Neuronal stem cell (in vitro differentiated cells): ENCODE measurements around the gene IL32.
A peak's percentile ranks its signal among the peaks of the same experiment; 100 is the strongest.

Source experiments
- DNase-seq: peaks from one replicate; pipeline ENCODE4 v3.0.0-alpha.2; 2013; ENCODE audit warnings: low spot score
- H2AFZ ChIP-seq: one replicate; pipeline ENCODE4 v1.6.1; 2013; ENCODE audit warnings: mild to moderate bottlenecking, low read length, inconsistent platforms
- H2AK5ac ChIP-seq: 2 replicates; pipeline ENCODE4 v1.6.1; 2013; ENCODE audit warnings: low read depth, mild to moderate bottlenecking, inconsistent platforms, low read length, moderate library complexity, mixed read lengths
- H2BK120ac ChIP-seq: 2 replicates; pipeline ENCODE4 v1.6.1; 2013; ENCODE audit warnings: low read depth, mild to moderate bottlenecking, inconsistent platforms, low read length, moderate library complexity, mixed read lengths
- H2BK12ac ChIP-seq: one replicate; pipeline ENCODE4 v1.6.1; 2013; ENCODE audit warnings: low read length, inconsistent platforms
- H2BK15ac ChIP-seq: 2 replicates; pipeline ENCODE4 v1.6.1; 2013; ENCODE audit warnings: mild to moderate bottlenecking, low read length, inconsistent platforms, mixed read lengths
- H2BK5ac ChIP-seq: one replicate; pipeline ENCODE4 v1.6.1; 2013; ENCODE audit warnings: inconsistent platforms, mild to moderate bottlenecking, low read length, moderate library complexity
- H3K14ac ChIP-seq: one replicate; pipeline ENCODE4 v1.6.1; 2013; ENCODE audit warnings: low read length, inconsistent platforms
- H3K18ac ChIP-seq: 2 replicates; pipeline ENCODE4 v1.6.1; 2013; ENCODE audit warnings: low read length, inconsistent platforms
- H3K23ac ChIP-seq: 2 replicates; pipeline ENCODE4 v1.6.1; 2013; ENCODE audit warnings: low read depth, mild to moderate bottlenecking, mixed read lengths, low read length, inconsistent platforms; ENCODE audit not compliant: poor library complexity
- H3K27ac ChIP-seq: replicated peaks from 3 replicates; pipeline ENCODE4 v1.5.1; 2013; ENCODE audit warnings: low read length, inconsistent platforms
- H3K27me3 ChIP-seq, 3 experiments: 2 replicates each; pipeline ENCODE4 v1.6.1; 2013; ENCODE audit warnings: low read length in 3 of 3, mild to moderate bottlenecking in 2 of 3, inconsistent platforms in 1 of 3, low read depth in 1 of 3, mixed read lengths in 1 of 3, moderate library complexity in 1 of 3; ENCODE audit not compliant: control insufficient read depth in 3 of 3, insufficient read depth in 3 of 3
- H3K36me3 ChIP-seq, 2 donors: replicated peaks in 1 of 2; 2 replicates each; pipeline ENCODE4 v1.6.1; 2013; ENCODE audit warnings: low read length in 2 of 2; ENCODE audit not compliant: control insufficient read depth in 2 of 2, insufficient read depth in 2 of 2
- H3K4ac ChIP-seq: 2 replicates; pipeline ENCODE4 v1.6.1; 2013; ENCODE audit warnings: inconsistent platforms, mild to moderate bottlenecking, low read length, moderate library complexity
- H3K4me1 ChIP-seq, 2 donors: 1 replicate in 1 of 2; 2 replicates in 1 of 2; pipeline ENCODE4 v1.6.1; 2013; ENCODE audit warnings: low read length in 2 of 2, low read depth in 1 of 2; ENCODE audit not compliant: control insufficient read depth in 2 of 2, insufficient read depth in 1 of 2
- H3K4me2 ChIP-seq: one replicate; pipeline ENCODE4 v1.6.1; 2013; ENCODE audit warnings: mild to moderate bottlenecking, low read length, inconsistent platforms; ENCODE audit not compliant: insufficient read depth, poor library complexity, severe bottlenecking
- H3K4me3 ChIP-seq, 2 donors: 2 replicates each; pipeline ENCODE4 v1.5.1; 2013; ENCODE audit warnings: low read length in 2 of 2, mild to moderate bottlenecking in 2 of 2, inconsistent platforms in 1 of 2, moderate library complexity in 1 of 2
- H3K79me1 ChIP-seq: one replicate; pipeline ENCODE4 v1.6.1; 2013; ENCODE audit warnings: low read depth, mild to moderate bottlenecking, inconsistent platforms, low read length, moderate library complexity
- H3K9ac ChIP-seq: one replicate; pipeline ENCODE4 v1.6.1; 2013; ENCODE audit warnings: mild to moderate bottlenecking, low read depth, low read length, inconsistent platforms; ENCODE audit not compliant: poor library complexity
- H3K9me3 ChIP-seq, 2 donors: replicated peaks in 1 of 2; 2 replicates each; pipeline versions ENCODE3 to v1.6.1; 2013; ENCODE audit warnings: low read length in 2 of 2, mild to moderate bottlenecking in 2 of 2, inconsistent platforms in 1 of 2, low read depth in 1 of 2, mixed read lengths in 1 of 2, moderate library complexity in 1 of 2; ENCODE audit not compliant: control insufficient read depth in 2 of 2, insufficient read depth in 1 of 2
- H4K8ac ChIP-seq: one replicate; pipeline ENCODE4 v1.6.1; 2013; ENCODE audit warnings: low read depth, mild to moderate bottlenecking, inconsistent platforms, low read length, moderate library complexity
- H4K91ac ChIP-seq: one replicate; pipeline ENCODE4 v1.6.1; 2013; ENCODE audit warnings: low read length, low read depth, mild to moderate bottlenecking, inconsistent platforms; ENCODE audit not compliant: poor library complexity
- WGBS, 2 donors: extraction: QIAGEN DNeasy Blood & Tissue Kit; methylation state at CpG; one replicate each; pipeline ENCODE4 v1.1.7; 2013; ENCODE audit warnings: missing lambda C conversion rate in 2 of 2, mixed read lengths in 1 of 2; ENCODE audit not compliant: insufficient read length in 2 of 2, insufficient replicate concordance in 1 of 2; ENCODE audit errors: extremely low coverage in 2 of 2; 5-methylcytosine and 5-hydroxymethylcytosine counted together

IL32 gene

DNA sequence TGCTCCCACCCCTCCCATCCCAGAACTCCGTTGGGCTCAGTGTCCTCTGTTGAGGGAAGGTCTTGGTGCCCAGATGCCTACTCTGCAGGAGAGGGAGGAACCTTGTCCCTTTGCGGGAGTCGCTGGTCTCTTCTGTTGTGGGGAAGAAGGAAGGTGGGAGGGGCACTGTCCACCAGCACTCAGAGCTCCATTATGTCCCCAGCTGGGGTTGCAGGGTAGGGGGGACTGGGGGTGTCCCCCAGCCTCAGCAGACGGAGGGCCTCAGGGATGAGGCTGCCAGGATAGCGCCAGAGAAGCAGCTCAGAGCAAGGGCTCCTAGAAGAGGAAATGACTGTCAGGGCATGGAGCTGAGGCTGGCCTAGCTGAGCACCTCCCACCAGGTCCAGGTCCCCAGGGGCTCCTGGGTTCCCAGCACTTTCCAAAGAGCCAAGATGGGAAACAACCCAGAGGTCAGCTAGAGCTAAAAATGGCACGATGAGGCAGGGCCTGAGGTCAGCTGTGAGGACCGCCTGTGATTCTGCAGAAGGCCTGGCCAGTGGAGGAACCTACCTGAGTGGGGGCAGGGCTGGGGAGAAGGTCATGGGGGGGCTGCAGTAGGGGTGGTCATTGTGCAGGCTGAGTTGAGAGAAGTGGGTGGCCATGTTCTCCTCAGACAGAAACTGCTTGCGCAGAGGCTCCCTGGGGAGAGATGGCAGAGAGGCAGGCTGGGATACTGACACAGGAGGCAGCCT lies 42.6 kb upstream of the IL32 start:
- Histone ChIP-seq H3K36me3 (peaks cover 9 to 25% of the 10 kb centered on the region in 2 donors), H3K23ac (peak overlapping the region; percentile 45), H2BK15ac (peak overlapping the region; percentile 34), H4K8ac (no peak overlapping the region), H4K91ac (no peak overlapping the region), H3K4ac (no peak overlapping the region), H3K18ac (peak overlapping the region; percentile 98), H3K27me3 (peaks cover 0 to 5% (median 0%) of the 10 kb centered on the region in 3 experiments), H3K27ac (peak overlapping the region; percentile 49), H2BK120ac (peak overlapping the region; percentile 64), H2BK5ac (peak overlapping the region; percentile 71), H2BK12ac (no peak overlapping the region), H3K4me3 (peak overlapping the region; percentile 66 to 82), H3K79me1 (peaks cover 5% of the 10 kb centered on the region), H3K14ac (no peak overlapping the region), H3K9me3 (no peaks in the 10 kb centered on the region), H2AFZ (peak overlapping the region; percentile 95), H3K4me2 (peak overlapping the region; percentile 100), H2AK5ac (peak overlapping the region; percentile 98), H3K4me1 (peaks cover 25% of the 10 kb centered on the region in 2 donors), H3K9ac (peak overlapping the region; percentile 60)
- DNase-seq: no peak
- WGBS, 2 donors: no CpG with 5 or more reads among the region's 8 CpGs

- Histone ChIP-seq H3K4ac (no peak overlapping the region), H2BK15ac (peak overlapping the region; percentile 97), H3K14ac (no peak overlapping the region), H3K27ac (peak overlapping the region; percentile 38), H4K91ac (no peak overlapping the region), H3K4me1 (peaks cover 23 to 26% of the 10 kb centered on the region in 2 donors), H2BK120ac (no peak overlapping the region), H3K4me3 (peak overlapping the region; percentile 66 to 82), H2AK5ac (peak overlapping the region; percentile 98), H3K36me3 (peaks cover 9 to 26% of the 10 kb centered on the region in 2 donors), H3K4me2 (peak overlapping the region; percentile 100), H3K27me3 (peaks cover 0 to 1% (median 0%) of the 10 kb centered on the region in 3 experiments), H2BK12ac (peak overlapping the region; percentile 81), H3K9me3 (no peaks in the 10 kb centered on the region), H4K8ac (no peak overlapping the region), H3K79me1 (peaks cover 5% of the 10 kb centered on the region), H2AFZ (peak overlapping the region; percentile 95), H3K18ac (peak overlapping the region; percentile 98), H3K9ac (peak overlapping the region; percentile 87), H3K23ac (peak overlapping the region; percentile 96), H2BK5ac (peak overlapping the region; percentile 71)
- no CpG with 5 or more reads among the region's 6 CpGs for WGBS, 2 donors
- DNase-seq: no peak
Measured at GRCh38 chr16:3023415-3023668, 42.1 kb upstream of the IL32 start.

DNA sequence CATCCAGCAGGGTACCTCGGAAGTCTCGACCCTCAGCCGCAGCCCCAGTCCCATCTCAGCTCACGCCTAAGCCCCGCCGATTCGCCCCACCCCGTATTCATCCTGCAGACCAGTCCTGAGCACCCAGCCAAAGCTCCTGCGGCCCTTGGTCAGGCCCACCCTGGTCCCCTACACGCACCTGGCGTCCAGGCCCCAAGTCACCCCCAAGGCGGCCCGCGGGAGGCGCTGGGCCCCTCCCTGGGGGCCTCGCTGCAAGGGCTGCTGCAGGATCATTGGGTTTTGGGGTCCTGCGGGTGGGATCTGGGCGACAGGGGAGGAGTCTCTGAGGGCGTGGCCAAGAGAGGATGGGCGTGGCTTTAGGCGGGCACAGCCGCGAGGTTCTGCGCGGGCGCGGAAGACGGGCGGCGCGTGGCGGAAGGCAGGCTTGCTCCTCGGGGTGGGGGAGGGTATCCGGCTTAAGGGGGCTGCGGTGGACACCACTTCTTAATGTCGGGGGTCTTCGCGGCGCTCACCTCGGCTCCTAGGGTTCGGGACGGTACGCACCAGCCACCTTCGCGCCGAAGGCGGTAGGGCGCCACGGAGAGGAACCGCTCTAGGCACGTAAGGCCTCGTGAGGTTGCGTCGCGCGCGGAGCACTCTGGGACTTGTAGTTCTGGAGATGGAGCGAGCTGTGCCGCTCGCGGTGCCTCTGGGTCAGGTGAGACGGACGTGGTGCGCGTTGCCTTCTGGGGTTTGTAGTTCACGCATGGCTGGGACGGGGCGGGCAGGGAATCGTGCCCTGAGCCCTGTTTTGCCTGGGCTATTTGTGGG lies 41.6 kb upstream of the IL32 start, which contains the start of the genes HCFC1R1 and THOC6:
Gene HCFC1R1, minus strand, starts transcription at position 274 of the 810 bp plus-strand sequence. Its CDS starts 1 bp downstream, at position 273.
Gene THOC6, plus strand, starts transcription at position 367 of the 810 bp plus-strand sequence. Its CDS starts 292 bp downstream, at position 659.
- Histone ChIP-seq H2BK5ac (peak within 1 kb of the TSS; percentile 71), H3K4ac (no peak within 1 kb of the TSS), H3K4me1 (peaks cover 23 to 26% of the 10 kb centered on the region in 2 donors), H4K8ac (no peak within 1 kb of the TSS), H3K14ac (no peak within 1 kb of the TSS), H3K9me3 (no peaks in the 10 kb centered on the region), H4K91ac (no peak within 1 kb of the TSS), H3K23ac (peak within 1 kb of the TSS; percentile 96), H2AK5ac (peak within 1 kb of the TSS; percentile 98), H2AFZ (peak within 1 kb of the TSS; percentile 95), H3K36me3 (peaks cover 9 to 26% of the 10 kb centered on the region in 2 donors), H2BK12ac (peak within 1 kb of the TSS; percentile 81), H2BK15ac (peak within 1 kb of the TSS; percentile 97), H3K27ac (peak within 1 kb of the TSS; percentile 89), H3K9ac (peak within 1 kb of the TSS; percentile 87), H3K79me1 (peaks cover 5% of the 10 kb centered on the region), H3K18ac (peak within 1 kb of the TSS; percentile 99), H2BK120ac (peak within 1 kb of the TSS; percentile 64), H3K4me3 (peak within 1 kb of the TSS; percentile 66 to 82), H3K27me3 (no peaks in the 10 kb centered on the region), H3K4me2 (peak within 1 kb of the TSS; percentile 100)
- DNase-seq: peak; percentile 97
- no CpG with 5 or more reads among the region's 69 CpGs for WGBS, 2 donors
